Neural cell (in vitro differentiated cells): ENCODE results near the gene PRTFDC1. TPM values are rescaled to one million over a fixed set of nuclear protein-coding genes. Genes with fewer than 3 reads are reported as not detected.

Experiments used
- H2AFZ ChIP-seq: fragments of 200-600, 300-800 bp; sonication (generic), shearing (Covaris generic); 2 replicates; pipeline ENCODE4 v1.6.0; 2014; ENCODE audit warnings: low read depth, mild to moderate bottlenecking, antibody characterized with exemption, low read length, moderate library complexity
- H3F3A ChIP-seq: fragments of 200-600 bp; shearing (Covaris generic); 2 replicates; pipeline ENCODE4 v1.6.1; 2016; ENCODE audit warnings: mild to moderate bottlenecking, moderate library complexity, mixed read lengths, antibody characterized with exemption, low read length; ENCODE audit not compliant: insufficient read depth, poor library complexity, severe bottlenecking
- H3K27ac ChIP-seq: fragments of 200-600, 300-800 bp; sonication (generic), shearing (Covaris generic); 2 replicates; pipeline ENCODE4 v1.5.1; 2014; ENCODE audit warnings: mild to moderate bottlenecking, low read length, moderate library complexity
- H3K27me3 ChIP-seq: fragments of 300-800, 200-600 bp; sonication (generic), shearing (Covaris generic); 2 replicates; pipeline ENCODE4 v1.6.0; 2014; ENCODE audit warnings: mild to moderate bottlenecking, low read depth, low read length, moderate library complexity; ENCODE audit not compliant: insufficient read depth
- H3K36me3 ChIP-seq: fragments of 300-800, 200-600 bp; sonication (generic), shearing (Covaris generic); 2 replicates; pipeline ENCODE4 v1.5.1; 2014; ENCODE audit warnings: mild to moderate bottlenecking, antibody characterized with exemption, low read length, moderate library complexity; ENCODE audit not compliant: insufficient read depth
- H3K4me2 ChIP-seq: fragments of 300-800, 200-600 bp; sonication (generic), shearing (Covaris generic); 2 replicates; pipeline ENCODE4 v1.6.0; 2014; ENCODE audit warnings: mild to moderate bottlenecking, low read length
- H3K4me3 ChIP-seq: fragments of 300-800, 200-600 bp; sonication (generic), shearing (Covaris generic); 2 replicates; pipeline ENCODE4 v1.5.1; 2014; ENCODE audit warnings: mild to moderate bottlenecking, low read length, moderate library complexity
- H3K79me2 ChIP-seq: fragments of 200-600 bp; shearing (Covaris generic); replicated peaks from 2 replicates; pipeline ENCODE4 v1.6.0; 2014; ENCODE audit warnings: mild to moderate bottlenecking, low read length, moderate library complexity; ENCODE audit not compliant: insufficient read depth
- H3K9ac ChIP-seq: fragments of 300-800, 200-600 bp; sonication (generic), shearing (Covaris generic); 2 replicates; pipeline ENCODE4 v1.6.1; 2016; ENCODE audit warnings: mild to moderate bottlenecking, low read length, mixed read lengths
- H3K9me2 ChIP-seq: fragments of 200-600 bp; shearing (Covaris generic); 2 replicates; pipeline ENCODE4 v1.6.1; 2016; ENCODE audit warnings: mild to moderate bottlenecking, low read length, mixed read lengths; ENCODE audit not compliant: insufficient read depth
- H3K9me3 ChIP-seq: fragments of 200-600, 300-800 bp; sonication (generic), shearing (Covaris generic); 2 replicates; pipeline ENCODE4 v1.6.1; 2016; ENCODE audit warnings: mild to moderate bottlenecking, mixed run types, low read length, moderate library complexity, mixed read lengths
- H4K20me1 ChIP-seq: fragments of 200-600 bp; shearing (Covaris generic); 2 replicates; pipeline ENCODE4 v1.6.1; 2016; ENCODE audit warnings: mild to moderate bottlenecking, mixed run types; ENCODE audit not compliant: insufficient read depth
- EP300 ChIP-seq: fragments of 450-650 bp; conservative IDR thresholded peaks from 2 replicates; pipeline ENCODE4 v1.6.1; 2014; ENCODE audit warnings: antibody characterized with exemption, mild to moderate bottlenecking, moderate library complexity; ENCODE audit not compliant: poor library complexity, severe bottlenecking
- EZH2 ChIP-seq: fragments of 200-600, 300-800 bp; shearing (Covaris generic), sonication (generic); IDR thresholded peaks from 2 replicates; pipeline ENCODE4 v1.6.1; 2014; ENCODE audit warnings: antibody characterized with exemption, low read length, borderline replicate concordance, mild to moderate bottlenecking; ENCODE audit not compliant: insufficient read depth, poor library complexity, severe bottlenecking
- MXI1 ChIP-seq: fragments of 450-650 bp; conservative IDR thresholded peaks from 2 replicates; pipeline ENCODE4 v1.6.1; 2014; ENCODE audit warnings: antibody characterized with exemption, mild to moderate bottlenecking; ENCODE audit not compliant: poor library complexity, severe bottlenecking
- POLR2AphosphoS5 ChIP-seq: IDR thresholded peaks from 2 replicates; pipeline ENCODE4 v1.6.1; 2012
- RAD21 ChIP-seq: fragments of 450-650 bp; conservative IDR thresholded peaks from 2 replicates; pipeline ENCODE4 v1.6.1; 2014; ENCODE audit warnings: antibody characterized with exemption, mild to moderate bottlenecking, moderate library complexity
- REST ChIP-seq: IDR thresholded peaks from 2 replicates; pipeline ENCODE4 v1.6.1; 2012; ENCODE audit warnings: borderline replicate concordance
- SMC3 ChIP-seq: fragments of 450-650 bp; conservative IDR thresholded peaks from 2 replicates; pipeline ENCODE4 v1.6.1; 2014; ENCODE audit warnings: antibody characterized with exemption, mild to moderate bottlenecking, moderate library complexity; ENCODE audit not compliant: poor library complexity
- TAF1 ChIP-seq: IDR thresholded peaks from 2 replicates; pipeline ENCODE4 v1.6.1; 2012; ENCODE audit warnings: low read depth
- polyA plus RNA-seq: library from polyadenylated mRNA; depleted of rRNA; stranded (reverse); fragments of >200 nt; gene quantifications from 2 replicates; pipeline ENCODE4 v1.2.3, GENCODE V29; 2014
- TF ChIP-seq, protein P1 (sequence below): fragments of 450-650 bp; IDR thresholded peaks from 2 replicates; pipeline ENCODE4 v1.5.1; 2014; ENCODE audit warnings: antibody characterized with exemption, mild to moderate bottlenecking, moderate library complexity; ENCODE audit not compliant: poor library complexity, severe bottlenecking

Gene PRTFDC1
- polyA plus RNA-seq, 1 donor from 2014 or later, result 3.4 TPM

- Histone ChIP-seq H3K4me3 (no peak overlapping the region), H3K4me2 (no peak overlapping the region), H2AFZ (no peak overlapping the region), H3K9me2 (no peaks in the 10 kb centered on the region), H3K9ac (no peak overlapping the region), H3K36me3 (no peaks in the 10 kb centered on the region), H3K27me3 (no peaks in the 10 kb centered on the region), H3K9me3 (no peaks in the 10 kb centered on the region), H3K27ac (no peak overlapping the region), H4K20me1 (no peaks in the 10 kb centered on the region), H3F3A (no peaks in the 10 kb centered on the region), H3K79me2 (no peaks in the 10 kb centered on the region)
- TF ChIP-seq, protein P1, sequence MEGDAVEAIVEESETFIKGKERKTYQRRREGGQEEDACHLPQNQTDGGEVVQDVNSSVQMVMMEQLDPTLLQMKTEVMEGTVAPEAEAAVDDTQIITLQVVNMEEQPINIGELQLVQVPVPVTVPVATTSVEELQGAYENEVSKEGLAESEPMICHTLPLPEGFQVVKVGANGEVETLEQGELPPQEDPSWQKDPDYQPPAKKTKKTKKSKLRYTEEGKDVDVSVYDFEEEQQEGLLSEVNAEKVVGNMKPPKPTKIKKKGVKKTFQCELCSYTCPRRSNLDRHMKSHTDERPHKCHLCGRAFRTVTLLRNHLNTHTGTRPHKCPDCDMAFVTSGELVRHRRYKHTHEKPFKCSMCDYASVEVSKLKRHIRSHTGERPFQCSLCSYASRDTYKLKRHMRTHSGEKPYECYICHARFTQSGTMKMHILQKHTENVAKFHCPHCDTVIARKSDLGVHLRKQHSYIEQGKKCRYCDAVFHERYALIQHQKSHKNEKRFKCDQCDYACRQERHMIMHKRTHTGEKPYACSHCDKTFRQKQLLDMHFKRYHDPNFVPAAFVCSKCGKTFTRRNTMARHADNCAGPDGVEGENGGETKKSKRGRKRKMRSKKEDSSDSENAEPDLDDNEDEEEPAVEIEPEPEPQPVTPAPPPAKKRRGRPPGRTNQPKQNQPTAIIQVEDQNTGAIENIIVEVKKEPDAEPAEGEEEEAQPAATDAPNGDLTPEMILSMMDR, result no peak
- no peak for TF ChIP-seq EZH2
- TF ChIP-seq EP300, result no peak
- TF ChIP-seq POLR2AphosphoS5, result no peak
- TF ChIP-seq TAF1, result no peak
- TF ChIP-seq RAD21, result no peak
- TF ChIP-seq REST, result no peak
- no peak for TF ChIP-seq SMC3
- TF ChIP-seq MXI1, result no peak
These were observed 43.5 kb downstream of the PRTFDC1 start for GRCh38 chr10:24908793-24909423.

GRCh38 chr10:24907956-24908355 is 44.5 kb downstream of the PRTFDC1 start:
- no peaks in the 10 kb centered on the region for H3K79me2 ChIP-seq
- H3F3A ChIP-seq, result no peaks in the 10 kb centered on the region
- H3K9me3 ChIP-seq, result no peaks in the 10 kb centered on the region
- no peak overlapping the region for H3K9ac ChIP-seq
- H4K20me1 ChIP-seq, result no peaks in the 10 kb centered on the region
- no peak overlapping the region for H3K4me3 ChIP-seq
- TF ChIP-seq EZH2 (no peak), SMC3 (no peak), RAD21 (no peak), TAF1 (no peak), MXI1 (no peak), REST (no peak), POLR2AphosphoS5 (no peak), EP300 (no peak)
- TF ChIP-seq, protein P1, result no peak
- H3K9me2 ChIP-seq, result no peaks in the 10 kb centered on the region
- no peak overlapping the region for H2AFZ ChIP-seq
- H3K27ac ChIP-seq, result no peak overlapping the region
- H3K4me2 ChIP-seq, result no peak overlapping the region
- no peaks in the 10 kb centered on the region for H3K36me3 ChIP-seq
- H3K27me3 ChIP-seq, result no peaks in the 10 kb centered on the region
